Upper lobe of left lung (tissue), 6 donors: ENCODE measurements around the gene POLA1. TPM values are rescaled to one million over a fixed set of nuclear protein-coding genes. Genes with fewer than 3 reads are reported as not detected.

ENCODE experiments used
- ATAC-seq, 2 donors: fragments of 200-7000 bp; cut with Tn5 transposase; one replicate each; pipeline ENCODE4 v1.9.1; 2022; ENCODE audit warnings: mild to moderate bottlenecking in 2 of 2, moderate library complexity in 2 of 2; ENCODE audit not compliant: low FRiP score in 2 of 2
- DNase-seq, 2 donors: peaks; one replicate each; pipeline ENCODE4 v3.0.0-alpha.2; 2019 to 2020
- H3K27ac ChIP-seq, 4 donors: fragments of 200-600 bp; sonication (generic); one replicate each; pipeline ENCODE4 v1.5.1; 2016 to 2019
- H3K27me3 ChIP-seq, 4 donors: fragments of 200-600 bp; sonication (generic); one replicate each; pipeline ENCODE4 v1.5.1; 2017 to 2019
- H3K36me3 ChIP-seq, 4 donors: fragments of 200-600 bp; sonication (generic); one replicate each; pipeline ENCODE4 v1.5.1; 2016 to 2019
- H3K4me1 ChIP-seq, 4 donors: fragments of 200-600 bp; sonication (generic); one replicate each; pipeline ENCODE4 v1.5.1; 2018 to 2019
- H3K4me3 ChIP-seq, 4 donors: fragments of 200-600 bp; sonication (generic); one replicate each; pipeline ENCODE4 v1.5.1; 2017 to 2019; ENCODE audit warnings: mild to moderate bottlenecking in 2 of 4, moderate library complexity in 1 of 4
- H3K9me3 ChIP-seq, 4 donors: fragments of 200-600 bp; sonication (generic); one replicate each; pipeline ENCODE4 v1.5.1; 2018 to 2019
- CTCF ChIP-seq, 6 experiments: fragments of 450-650 bp in 4 of 6; fragments of 200-600 bp in 2 of 6; sonication (generic) in 2 of 6; IDR thresholded peaks; one replicate each; pipeline ENCODE4 v1.5.1; 2016 to 2019; ENCODE audit warnings: antibody characterized with exemption in 6 of 6
- EP300 ChIP-seq, 4 donors: sonication (generic); formaldehyde crosslinking; IDR thresholded peaks; one replicate each; pipeline ENCODE4 v1.5.1; 2017; ENCODE audit warnings: antibody characterized with exemption in 4 of 4, control low read depth in 2 of 4
- POLR2A ChIP-seq, 4 donors: fragments of 450-650 bp; IDR thresholded peaks; one replicate each; pipeline ENCODE4 v1.5.1; 2016 to 2017; ENCODE audit warnings: antibody characterized with exemption in 4 of 4, mild to moderate bottlenecking in 2 of 4
- POLR2AphosphoS5 ChIP-seq, 2 donors: sonication (generic); formaldehyde crosslinking; IDR thresholded peaks; one replicate each; pipeline ENCODE4 v1.5.1; 2017; ENCODE audit warnings: antibody characterized with exemption in 2 of 2
- WGBS, 2 donors: methylation state at CpG; one replicate each; pipeline ENCODE4 v1.1.5; 2017 to 2018; 5-methylcytosine and 5-hydroxymethylcytosine counted together
- total RNA-seq, 6 donors: library from RNA; depleted of rRNA in 4 of 6; stranded (reverse); fragments of >200 nt in 4 of 6; gene quantifications; one replicate each; pipeline versions ENCODE4 v1.1.0 to v1.2.1, GENCODE V29; 2016 to 2021
- donor health status: DM: no; HTN: no; CAD: no; lungs with moderate emphysema.
- donor health status: DM: no; HTN: yes; CAD: no; lungs with severe emphysema.

POLA1 gene
- total RNA-seq, 6 donors from 2014 or later, result 6.3 to 15.7 (median 8.9) TPM

- Histone ChIP-seq H3K4me3 (no peak overlapping the region), H3K4me1 (no peaks in the 10 kb centered on the region), H3K27me3 (no peaks in the 10 kb centered on the region), H3K9me3 (no peaks in the 10 kb centered on the region), H3K36me3 (no peaks in the 10 kb centered on the region), H3K27ac (no peak overlapping the region)
- no peak for TF ChIP-seq EP300 (IDR thresholded peaks at IDR 0.05)
- TF ChIP-seq CTCF (IDR thresholded peaks at IDR 0.05), result no peak
- TF ChIP-seq POLR2AphosphoS5 (IDR thresholded peaks at IDR 0.05), result no peak
- TF ChIP-seq POLR2A (IDR thresholded peaks at IDR 0.05), result no peak
- DNase-seq (no peak), ATAC-seq (no peak)
- 83 to 95% methylated on average over 6 to 7 of the region's 7 CpGs for WGBS, 2 donors
These were observed 10.8 kb upstream of the POLA1 start for GRCh38 chrX:24682739-24683432.

GRCh38 chrX:24684048-24684447, 9.7 kb upstream of the POLA1 start:
- WGBS, 2 donors, result 75 to 93% methylated on average over 2 of the region's 2 CpGs

GRCh38 chrX:24692305-24692704, 1.4 kb upstream of the POLA1 start:
- H3K4me1 ChIP-seq, result peaks cover 0 to 4% (median 2%) of the 10 kb centered on the region in 4 donors
- DNase-seq (no peak), ATAC-seq (no peak)
- H3K4me3 ChIP-seq, result no peak overlapping the region
- no peaks in the 10 kb centered on the region for H3K27me3 ChIP-seq
- H3K9me3 ChIP-seq, result no peaks in the 10 kb centered on the region
- TF ChIP-seq POLR2AphosphoS5 (IDR thresholded peaks at IDR 0.05), result no peak
- TF ChIP-seq POLR2A (IDR thresholded peaks at IDR 0.05), result no peak
- TF ChIP-seq CTCF (IDR thresholded peaks at IDR 0.05), result no peak
- TF ChIP-seq EP300 (IDR thresholded peaks at IDR 0.05), result no peak
- 77 to 82% methylated on average over 4 of the region's 4 CpGs for WGBS, 2 donors
- H3K27ac ChIP-seq, result no peak overlapping the region
- H3K36me3 ChIP-seq, result no peaks in the 10 kb centered on the region

More at GRCh38 chrX:24684048-24684447, 9.7 kb upstream of the POLA1 start:
- Histone ChIP-seq H3K36me3 (no peaks in the 10 kb centered on the region), H3K4me3 (no peak overlapping the region), H3K27me3 (no peaks in the 10 kb centered on the region), H3K27ac (no peak overlapping the region), H3K4me1 (no peaks in the 10 kb centered on the region), H3K9me3 (no peaks in the 10 kb centered on the region)
- ATAC-seq (no peak), DNase-seq (no peak)
- no peak for TF ChIP-seq POLR2AphosphoS5 (IDR thresholded peaks at IDR 0.05)
- no peak for TF ChIP-seq CTCF (IDR thresholded peaks at IDR 0.05)
- TF ChIP-seq POLR2A (IDR thresholded peaks at IDR 0.05), result no peak
- no peak for TF ChIP-seq EP300 (IDR thresholded peaks at IDR 0.05)

- DNase-seq (no peak), ATAC-seq (no peak)
- 38 to 53% methylated on average over 6 of the region's 6 CpGs for WGBS, 2 donors
- peaks cover 0 to 4% (median 0%) of the 10 kb centered on the region in 4 donors for H3K36me3 ChIP-seq
- H3K4me1 ChIP-seq, result peaks cover 0 to 4% (median 2%) of the 10 kb centered on the region in 4 donors
- no peaks in the 10 kb centered on the region for H3K9me3 ChIP-seq
- no peaks in the 10 kb centered on the region for H3K27me3 ChIP-seq
- H3K4me3 ChIP-seq, result peak overlapping the region in 2 of 4 donors; percentile 68 to 78
- H3K27ac ChIP-seq, result no peak overlapping the region
- TF ChIP-seq EP300 (IDR thresholded peaks at IDR 0.05), result no peak
- no peak for TF ChIP-seq POLR2AphosphoS5 (IDR thresholded peaks at IDR 0.05)
- TF ChIP-seq POLR2A (IDR thresholded peaks at IDR 0.05), result no peak
- no peak for TF ChIP-seq CTCF (IDR thresholded peaks at IDR 0.05)
These were observed 1.1 kb downstream of the POLA1 start for GRCh38 chrX:24694825-24695224.

GRCh38 chrX:24696294-24696693, 2.6 kb downstream of the POLA1 start:
- H3K27ac ChIP-seq, result no peak overlapping the region
- peaks cover 0 to 4% (median 2%) of the 10 kb centered on the region in 4 donors for H3K4me1 ChIP-seq
- no peaks in the 10 kb centered on the region for H3K27me3 ChIP-seq
- H3K36me3 ChIP-seq, result peaks cover 0 to 13% (median 0%) of the 10 kb centered on the region in 4 donors
- no peaks in the 10 kb centered on the region for H3K9me3 ChIP-seq
- 70 to 82% methylated on average over 6 of the region's 6 CpGs for WGBS, 2 donors
- ATAC-seq (no peak), DNase-seq (no peak)
- no peak overlapping the region for H3K4me3 ChIP-seq
- TF ChIP-seq CTCF (IDR thresholded peaks at IDR 0.05) (no peak), POLR2AphosphoS5 (IDR thresholded peaks at IDR 0.05) (no peak), POLR2A (IDR thresholded peaks at IDR 0.05) (no peak), EP300 (IDR thresholded peaks at IDR 0.05) (no peak)
